Keratinocyte (primary cell): ENCODE results near the gene CCDC24. TPM values are rescaled to one million over a fixed set of nuclear protein-coding genes. Genes with fewer than 3 reads are reported as not detected.

ENCODE experiments used
- DNase-seq: peaks from one replicate; pipeline ENCODE4 v3.0.0-alpha.2; 2011; ENCODE audit warnings: low read depth, missing footprints, low spot score
- FAIRE-seq: peaks from 2 replicates; lab custom pipeline; 2011; peaks lifted over from hg19 to GRCh38; lab: Jason Lieb, UNC
- H2AFZ ChIP-seq: 2 replicates; pipeline ENCODE4 v1.6.0; 2012; ENCODE audit warnings: low read length, control low read depth, inconsistent platforms; ENCODE audit not compliant: control insufficient read depth
- H3K27ac ChIP-seq: 2 replicates; pipeline ENCODE4 v1.5.1; 2011; ENCODE audit warnings: low read length; ENCODE audit not compliant: control insufficient read depth, insufficient read depth
- H3K27me3 ChIP-seq: 3 replicates; pipeline ENCODE4 v1.6.0; 2011; ENCODE audit warnings: low read length; ENCODE audit not compliant: control insufficient read depth, insufficient read depth; ENCODE audit errors: extremely low read depth
- H3K36me3 ChIP-seq, 2 experiments: 2 replicates in 1 of 2; 3 replicates in 1 of 2; pipeline ENCODE4 v1.5.1; 2011; ENCODE audit warnings: low read length in 2 of 2, mild to moderate bottlenecking in 1 of 2; ENCODE audit not compliant: control insufficient read depth in 2 of 2, insufficient read depth in 2 of 2; ENCODE audit errors: extremely low read depth in 1 of 2
- H3K4me1 ChIP-seq: 3 replicates; pipeline ENCODE4 v1.5.1; 2011; ENCODE audit warnings: low read length; ENCODE audit not compliant: control insufficient read depth, insufficient read depth; ENCODE audit errors: extremely low read depth
- H3K4me2 ChIP-seq: 3 replicates; pipeline ENCODE4 v1.6.0; 2011; ENCODE audit warnings: low read depth, low read length; ENCODE audit not compliant: control insufficient read depth, insufficient read depth; ENCODE audit errors: extremely low read depth
- H3K4me3 ChIP-seq, 3 experiments: fragments of 200-600 bp in 1 of 3; sonication (generic) in 1 of 3; 2 replicates in 2 of 3; 3 replicates in 1 of 3; pipeline ENCODE4 v1.5.1; 2011 to 2016; ENCODE audit warnings: low read length in 3 of 3, mild to moderate bottlenecking in 3 of 3, control low read depth in 2 of 3, inconsistent platforms in 1 of 3, low read depth in 1 of 3, mixed read lengths in 1 of 3, mixed run types in 1 of 3, moderate library complexity in 1 of 3; ENCODE audit not compliant: control insufficient read depth in 2 of 3, insufficient read depth in 2 of 3; ENCODE audit errors: extremely low read depth in 1 of 3
- H3K79me2 ChIP-seq: 2 replicates; pipeline ENCODE4 v1.6.0; 2012; ENCODE audit warnings: low read length; ENCODE audit not compliant: control insufficient read depth, insufficient read depth
- H3K9ac ChIP-seq: 3 replicates; pipeline ENCODE4 v1.6.0; 2011; ENCODE audit warnings: low read length; ENCODE audit not compliant: control insufficient read depth, insufficient read depth; ENCODE audit errors: extremely low read depth
- H3K9me1 ChIP-seq: 3 replicates; pipeline ENCODE4 v1.6.0; 2011; ENCODE audit warnings: low read length; ENCODE audit not compliant: control insufficient read depth, insufficient read depth; ENCODE audit errors: extremely low read depth
- H3K9me3 ChIP-seq: 2 replicates; pipeline ENCODE4 v1.5.1; 2012; ENCODE audit warnings: low read depth, low read length; ENCODE audit not compliant: control insufficient read depth
- H4K20me1 ChIP-seq: 3 replicates; pipeline ENCODE4 v1.6.0; 2011; ENCODE audit warnings: low read length; ENCODE audit not compliant: control insufficient read depth, insufficient read depth; ENCODE audit errors: extremely low read depth
- EZH2 ChIP-seq: IDR thresholded peaks from one replicate; pipeline ENCODE4 v1.6.1; 2012; ENCODE audit warnings: inconsistent platforms, mild to moderate bottlenecking, low read length, moderate library complexity
- dilution Hi-C: fragments of 300-500 bp; cut with MboI; formaldehyde crosslinking; loops from one replicate; pipeline ENCODE4 v1.7.0; 2020; ENCODE audit warnings: low sequenced_read_pairs; ENCODE audit not compliant: extremely low pct_ligation_motif_present
- polyA plus RNA-seq, 5 experiments: library from polyadenylated mRNA; depleted of rRNA in 3 of 5; stranded (reverse) in 3 of 5; stranded (forward) in 1 of 5; unstranded in 1 of 5; fragments of >200 nt; gene quantifications; 1 replicate in 1 of 5; 2 replicates in 3 of 5; 3 replicates in 1 of 5; pipeline versions ENCODE4 v1.2.1 to v1.2.3, GENCODE V29; 2011 to 2012; ENCODE audit warnings: missing spikeins in 2 of 5, low read depth in 1 of 5, low replicate concordance in 1 of 5
- TF ChIP-seq, protein P1 (sequence below), 3 experiments: IDR thresholded peaks in 1 of 3; conservative IDR thresholded peaks in 1 of 3; optimal IDR thresholded peaks in 1 of 3; 2 replicates in 2 of 3; 3 replicates in 1 of 3; pipeline versions ENCODE3 to v1.5.1; 2011; ENCODE audit warnings: low read length in 3 of 3, mild to moderate bottlenecking in 3 of 3, moderate library complexity in 2 of 3, control low read depth in 1 of 3, inconsistent platforms in 1 of 3; ENCODE audit not compliant: insufficient read depth in 2 of 3; ENCODE audit errors: extremely low read depth in 1 of 3

CCDC24 gene
- polyA plus RNA-seq, 1 donor (not counting 4 experiments of a cell fraction or from before 2014, with no cell fraction given), result 5.2 TPM

DNA sequence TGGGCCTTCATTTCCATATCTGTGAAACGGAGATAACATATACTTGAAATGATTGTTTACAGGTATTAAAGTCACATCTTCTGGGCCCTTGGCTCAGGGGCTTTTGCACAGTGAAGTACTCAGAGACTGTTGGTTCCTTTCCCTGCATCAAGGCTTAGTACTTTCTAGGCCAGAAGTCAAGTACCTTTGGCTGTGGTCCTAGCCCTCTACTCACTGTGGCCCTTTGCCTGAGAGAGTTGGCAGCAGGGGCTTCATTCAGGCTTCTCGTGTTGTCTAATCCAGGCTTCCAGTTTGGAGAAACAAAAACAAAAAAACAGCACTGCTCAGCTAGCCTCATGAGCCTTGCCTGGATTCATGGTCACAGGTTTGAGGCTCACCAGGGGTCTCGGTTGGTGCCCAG, 29.7 kb upstream of the CCDC24 start:
- Histone ChIP-seq H3K4me1 (no peaks in the 10 kb centered on the region), H3K4me3 (no peak overlapping the region), H4K20me1 (no peaks in the 10 kb centered on the region), H3K9me1 (no peaks in the 10 kb centered on the region), H3K36me3 (peaks cover 47 to 53% of the 10 kb centered on the region in 2 experiments), H3K27me3 (no peaks in the 10 kb centered on the region), H3K79me2 (no peaks in the 10 kb centered on the region), H3K4me2 (no peak overlapping the region), H3K27ac (no peak overlapping the region), H3K9ac (no peak overlapping the region), H3K9me3 (no peaks in the 10 kb centered on the region), H2AFZ (no peak overlapping the region)
- DNase-seq, result no peak
- dilution Hi-C loops, result no loop called here
- FAIRE-seq, result no peak
- TF ChIP-seq, protein P1, sequence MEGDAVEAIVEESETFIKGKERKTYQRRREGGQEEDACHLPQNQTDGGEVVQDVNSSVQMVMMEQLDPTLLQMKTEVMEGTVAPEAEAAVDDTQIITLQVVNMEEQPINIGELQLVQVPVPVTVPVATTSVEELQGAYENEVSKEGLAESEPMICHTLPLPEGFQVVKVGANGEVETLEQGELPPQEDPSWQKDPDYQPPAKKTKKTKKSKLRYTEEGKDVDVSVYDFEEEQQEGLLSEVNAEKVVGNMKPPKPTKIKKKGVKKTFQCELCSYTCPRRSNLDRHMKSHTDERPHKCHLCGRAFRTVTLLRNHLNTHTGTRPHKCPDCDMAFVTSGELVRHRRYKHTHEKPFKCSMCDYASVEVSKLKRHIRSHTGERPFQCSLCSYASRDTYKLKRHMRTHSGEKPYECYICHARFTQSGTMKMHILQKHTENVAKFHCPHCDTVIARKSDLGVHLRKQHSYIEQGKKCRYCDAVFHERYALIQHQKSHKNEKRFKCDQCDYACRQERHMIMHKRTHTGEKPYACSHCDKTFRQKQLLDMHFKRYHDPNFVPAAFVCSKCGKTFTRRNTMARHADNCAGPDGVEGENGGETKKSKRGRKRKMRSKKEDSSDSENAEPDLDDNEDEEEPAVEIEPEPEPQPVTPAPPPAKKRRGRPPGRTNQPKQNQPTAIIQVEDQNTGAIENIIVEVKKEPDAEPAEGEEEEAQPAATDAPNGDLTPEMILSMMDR (optimal IDR thresholded peaks at IDR 0.05 in 1 of 3, IDR thresholded peaks at IDR 0.05 in 1 of 3, conservative IDR thresholded peaks at IDR 0.05 in 1 of 3; ENCODE audit: extremely low read depth in 1 of 3, insufficient read depth in 2 of 3, low read length in 3 of 3), result no peak
- TF ChIP-seq EZH2, result no peak

DNA sequence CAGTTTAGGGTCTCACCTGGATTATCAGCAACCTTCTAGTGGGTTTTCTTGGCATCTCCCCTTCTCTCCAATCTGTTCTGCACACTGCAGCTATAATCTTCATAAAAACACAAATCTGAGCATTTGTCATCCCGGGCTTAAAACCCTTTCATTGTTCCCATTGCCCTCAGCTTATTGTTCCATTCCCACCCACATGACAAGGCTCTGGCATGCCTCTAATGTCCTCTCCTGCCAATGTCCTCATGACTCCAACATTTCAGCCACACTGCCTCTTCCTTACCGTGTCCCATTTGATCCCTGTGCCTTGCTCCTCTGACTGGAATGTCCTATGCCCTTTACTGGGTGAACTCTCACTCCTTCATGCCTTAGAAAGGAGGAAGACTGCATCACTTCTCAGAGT, 29.1 kb upstream of the CCDC24 start:
- H4K20me1 ChIP-seq, result no peaks in the 10 kb centered on the region
- TF ChIP-seq, protein P1 (optimal IDR thresholded peaks at IDR 0.05 in 1 of 3, IDR thresholded peaks at IDR 0.05 in 1 of 3, conservative IDR thresholded peaks at IDR 0.05 in 1 of 3; ENCODE audit: extremely low read depth in 1 of 3, insufficient read depth in 2 of 3, low read length in 3 of 3), result no peak
- H3K9me1 ChIP-seq, result no peaks in the 10 kb centered on the region
- DNase-seq (no peak), FAIRE-seq (no peak)
- H3K4me1 ChIP-seq, result no peaks in the 10 kb centered on the region
- H3K4me3 ChIP-seq, result no peak overlapping the region
- no peak overlapping the region for H2AFZ ChIP-seq
- no peaks in the 10 kb centered on the region for H3K27me3 ChIP-seq
- H3K36me3 ChIP-seq, result peaks cover 47 to 52% of the 10 kb centered on the region in 2 experiments
- H3K27ac ChIP-seq, result no peak overlapping the region
- dilution Hi-C loops, result no loop called here
- H3K9me3 ChIP-seq, result no peaks in the 10 kb centered on the region
- H3K79me2 ChIP-seq, result no peaks in the 10 kb centered on the region
- H3K4me2 ChIP-seq, result no peak overlapping the region
- no peak overlapping the region for H3K9ac ChIP-seq
